Peyer's patch (tissue), 4 donors: ENCODE measurements around the gene CHURC1. TPM values are rescaled to one million over a fixed set of nuclear protein-coding genes. Genes with fewer than 3 reads are reported as not detected.
A peak's percentile ranks its signal among the peaks of the same experiment; 100 is the strongest.

Experiments used
- DNase-seq, 3 donors: peaks; one replicate each; pipeline ENCODE4 v3.0.0-alpha.2; 2017 to 2019
- H3K27ac ChIP-seq, 4 donors: fragments of 200-600 bp; sonication (generic); one replicate each; pipeline ENCODE4 v1.5.1; 2016 to 2019
- H3K27me3 ChIP-seq, 2 donors: fragments of 200-600 bp; sonication (generic); one replicate each; pipeline ENCODE4 v1.5.1; 2019
- H3K36me3 ChIP-seq, 3 donors: fragments of 200-600 bp; sonication (generic); one replicate each; pipeline ENCODE4 v1.5.1; 2016 to 2019
- H3K4me1 ChIP-seq, 4 donors: fragments of 200-600 bp; sonication (generic); one replicate each; pipeline ENCODE4 v1.5.1; 2016 to 2019
- H3K4me3 ChIP-seq, 4 donors: fragments of 200-600 bp; sonication (generic); 1 replicate in 3 of 4; 2 replicates in 1 of 4; pipeline ENCODE4 v1.5.1; 2016 to 2019; ENCODE audit warnings: mild to moderate bottlenecking in 1 of 4
- H3K9me3 ChIP-seq, 4 donors: fragments of 200-600 bp; sonication (generic); one replicate each; pipeline ENCODE4 v1.5.1; 2016 to 2019; ENCODE audit warnings: mild to moderate bottlenecking in 1 of 4
- POLR2A ChIP-seq, 2 donors: fragments of 450-650 bp; IDR thresholded peaks; one replicate each; pipeline ENCODE4 v1.5.1; 2017; ENCODE audit warnings: antibody characterized with exemption in 2 of 2, mild to moderate bottlenecking in 2 of 2, moderate library complexity in 2 of 2
- total RNA-seq, 4 donors: library from RNA; depleted of rRNA; stranded (reverse); fragments of >200 nt; gene quantifications; one replicate each; pipeline ENCODE4 v1.1.0, GENCODE V29; 2016
- TF ChIP-seq, protein P1 (sequence below), 6 experiments: fragments of 450-650 bp in 4 of 6; fragments of 200-600 bp in 2 of 6; sonication (generic) in 1 of 6; IDR thresholded peaks; one replicate each; pipeline ENCODE4 v1.5.1; 2017 to 2019; ENCODE audit warnings: antibody characterized with exemption in 6 of 6, mild to moderate bottlenecking in 3 of 6, moderate library complexity in 1 of 6

The CHURC1 gene
- total RNA-seq, 4 donors from 2014 or later: 51.2 to 72.3 (median 69.7) TPM

DNA sequence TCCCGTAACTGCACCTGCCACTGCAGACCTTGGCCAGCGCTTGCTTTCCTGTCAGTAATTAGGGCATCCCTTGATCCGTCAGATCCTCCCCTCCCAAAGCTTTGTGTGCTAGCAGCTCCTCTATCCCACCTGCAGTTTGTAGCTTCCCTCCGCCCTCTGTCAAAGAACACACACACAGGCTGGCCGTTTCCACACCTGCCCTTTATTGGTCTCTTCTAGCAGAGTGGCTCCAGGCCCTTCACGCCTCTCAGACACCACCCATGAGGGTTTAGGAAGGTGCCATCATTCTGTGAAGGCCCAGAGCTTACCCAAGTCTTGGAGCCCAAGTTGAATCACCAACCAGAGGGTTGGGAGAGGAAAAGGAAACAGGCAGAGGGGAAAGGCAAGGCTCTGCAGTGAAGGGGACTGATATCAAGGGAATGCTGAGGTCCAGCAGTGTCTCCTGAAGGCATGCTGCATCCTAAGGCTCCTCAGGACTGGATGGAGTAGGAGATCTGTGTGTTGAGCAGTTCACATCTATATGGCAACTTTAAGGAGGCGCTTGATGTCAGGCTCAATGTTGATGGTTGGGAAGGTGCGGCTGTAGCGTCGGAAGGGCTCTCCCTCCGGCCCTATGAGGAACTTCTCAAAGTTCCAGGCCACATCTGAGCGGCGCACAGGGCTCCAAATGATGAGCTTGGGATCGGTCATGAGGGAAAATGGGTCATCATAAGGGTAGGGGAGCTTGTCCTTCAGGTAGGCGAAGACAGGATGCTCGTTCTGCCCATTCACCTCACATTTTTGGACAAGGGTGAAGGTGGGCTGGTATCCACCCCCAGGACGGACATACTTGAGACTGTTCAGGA lies 24.9 kb downstream of the CHURC1 start:
- peak in 1 of 3 donors; percentile 56 for DNase-seq
- Histone ChIP-seq H3K27ac (peak overlapping the region in 2 of 4 donors; percentile 18 to 65), H3K4me3 (peak overlapping the region in 1 of 4 donors; percentile 1), H3K9me3 (no peaks in the 10 kb centered on the region), H3K27me3 (no peaks in the 10 kb centered on the region), H3K4me1 (peaks cover 0 to 37% (median 0%) of the 10 kb centered on the region in 4 donors), H3K36me3 (peaks cover 0 to 13% (median 0%) of the 10 kb centered on the region in 3 donors)
- TF ChIP-seq POLR2A (IDR thresholded peaks at IDR 0.05): no peak
- TF ChIP-seq, protein P1, sequence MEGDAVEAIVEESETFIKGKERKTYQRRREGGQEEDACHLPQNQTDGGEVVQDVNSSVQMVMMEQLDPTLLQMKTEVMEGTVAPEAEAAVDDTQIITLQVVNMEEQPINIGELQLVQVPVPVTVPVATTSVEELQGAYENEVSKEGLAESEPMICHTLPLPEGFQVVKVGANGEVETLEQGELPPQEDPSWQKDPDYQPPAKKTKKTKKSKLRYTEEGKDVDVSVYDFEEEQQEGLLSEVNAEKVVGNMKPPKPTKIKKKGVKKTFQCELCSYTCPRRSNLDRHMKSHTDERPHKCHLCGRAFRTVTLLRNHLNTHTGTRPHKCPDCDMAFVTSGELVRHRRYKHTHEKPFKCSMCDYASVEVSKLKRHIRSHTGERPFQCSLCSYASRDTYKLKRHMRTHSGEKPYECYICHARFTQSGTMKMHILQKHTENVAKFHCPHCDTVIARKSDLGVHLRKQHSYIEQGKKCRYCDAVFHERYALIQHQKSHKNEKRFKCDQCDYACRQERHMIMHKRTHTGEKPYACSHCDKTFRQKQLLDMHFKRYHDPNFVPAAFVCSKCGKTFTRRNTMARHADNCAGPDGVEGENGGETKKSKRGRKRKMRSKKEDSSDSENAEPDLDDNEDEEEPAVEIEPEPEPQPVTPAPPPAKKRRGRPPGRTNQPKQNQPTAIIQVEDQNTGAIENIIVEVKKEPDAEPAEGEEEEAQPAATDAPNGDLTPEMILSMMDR (IDR thresholded peaks at IDR 0.05): no peak

DNA sequence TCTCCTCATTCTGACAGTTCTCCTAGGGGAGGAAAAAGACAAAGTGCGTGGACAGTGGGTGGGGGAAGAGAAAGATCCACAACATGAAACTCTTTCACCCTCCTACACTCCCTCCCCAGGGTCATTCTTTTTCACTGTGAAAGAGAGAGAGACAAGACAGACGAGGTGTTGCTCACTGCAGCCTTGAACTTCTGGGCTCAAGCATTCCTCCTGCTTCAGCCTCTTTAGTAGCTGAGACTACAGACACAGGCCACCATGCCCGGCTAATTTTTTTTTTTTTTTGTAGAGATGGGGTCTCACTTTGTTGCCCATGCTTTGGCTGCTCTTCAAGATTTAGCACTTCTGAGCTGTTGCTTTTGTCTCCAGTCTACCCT lies 25.5 kb downstream of the CHURC1 start:
- H3K27me3 ChIP-seq: no peaks in the 10 kb centered on the region
- peak overlapping the region in 1 of 4 donors; percentile 1 for H3K4me3 ChIP-seq
- no peak for DNase-seq
- TF ChIP-seq, protein P1 (IDR thresholded peaks at IDR 0.05): no peak
- no peak for TF ChIP-seq POLR2A (IDR thresholded peaks at IDR 0.05)
- H3K27ac ChIP-seq: peak overlapping the region in 2 of 4 donors; percentile 18 to 80
- no peaks in the 10 kb centered on the region for H3K9me3 ChIP-seq
- peaks cover 0 to 37% (median 0%) of the 10 kb centered on the region in 4 donors for H3K4me1 ChIP-seq
- H3K36me3 ChIP-seq: peaks cover 0 to 7% (median 0%) of the 10 kb centered on the region in 3 donors

DNA sequence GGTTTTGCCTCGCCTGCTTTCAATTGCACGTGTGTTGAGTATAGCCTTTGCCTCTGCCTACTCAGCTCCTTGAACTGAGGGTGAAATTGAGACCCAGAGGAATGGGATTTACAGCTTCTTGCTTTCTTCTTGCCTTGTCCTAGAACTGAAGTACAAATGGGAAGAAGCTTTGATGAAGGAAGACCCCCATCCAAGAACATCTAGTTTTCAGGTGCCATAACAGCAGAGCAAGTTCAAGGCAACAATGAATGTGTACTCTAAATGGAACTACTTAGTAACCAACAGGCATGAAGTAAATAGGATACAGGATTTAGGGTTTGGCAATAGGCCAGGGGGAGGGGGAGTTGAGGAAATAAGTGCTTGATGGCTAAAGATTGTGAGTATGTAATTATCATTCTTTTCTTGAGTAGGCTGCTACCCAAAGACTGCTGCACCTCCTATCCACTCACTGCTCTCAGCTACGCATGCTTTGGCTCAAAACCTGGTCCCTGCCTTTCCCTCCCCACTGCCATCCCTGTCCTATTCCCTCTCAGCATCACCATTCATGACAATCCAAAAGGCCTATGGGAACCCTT lies 26.2 kb downstream of the CHURC1 start:
- DNase-seq: no peak
- TF ChIP-seq, protein P1 (IDR thresholded peaks at IDR 0.05): no peak
- no peak for TF ChIP-seq POLR2A (IDR thresholded peaks at IDR 0.05)
- Histone ChIP-seq H3K4me1 (peaks cover 0 to 37% (median 0%) of the 10 kb centered on the region in 4 donors), H3K36me3 (peaks cover 0 to 3% (median 0%) of the 10 kb centered on the region in 3 donors), H3K27me3 (no peaks in the 10 kb centered on the region), H3K27ac (peak overlapping the region in 2 of 4 donors; percentile 18 to 80), H3K9me3 (no peaks in the 10 kb centered on the region), H3K4me3 (peak overlapping the region in 2 of 4 donors; percentile 35 to 47)

DNA sequence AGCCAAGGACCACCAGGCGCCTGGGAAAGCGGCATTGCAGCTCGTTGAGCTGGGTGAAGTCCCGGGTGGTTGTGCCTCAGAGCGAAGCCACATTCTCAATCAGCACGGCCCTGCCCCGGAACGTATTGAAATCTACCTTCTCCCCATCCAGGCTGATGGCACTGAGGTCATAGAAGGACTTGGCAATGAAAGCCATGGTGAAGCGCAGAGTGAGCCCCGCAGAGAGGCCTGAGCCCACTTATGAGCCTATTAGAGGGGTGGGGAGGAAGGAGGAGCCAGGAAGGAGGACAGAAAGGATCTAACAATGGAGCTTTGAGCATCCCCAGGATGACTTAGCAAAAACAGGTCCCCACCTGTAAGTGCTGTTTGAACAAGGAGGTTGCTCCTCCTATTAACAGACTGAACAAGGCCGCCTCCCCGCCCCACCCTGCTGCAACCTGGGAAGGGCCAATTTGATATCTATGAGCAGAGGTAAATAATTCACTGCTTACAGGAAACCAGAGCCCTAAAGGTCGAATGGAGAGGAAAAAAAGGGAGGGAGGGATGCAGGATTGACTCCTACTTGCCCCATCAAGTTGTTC lies 28.4 kb downstream of the CHURC1 start, which contains the start of gene GPX2:
TSS of gene GPX2 (minus strand) at position 215 of the 581 bp plus-strand sequence. CDS start at position 196, 19 bp downstream.
- Histone ChIP-seq H3K4me1 (peaks cover 0 to 26% (median 0%) of the 10 kb centered on the region in 4 donors), H3K36me3 (peaks cover 0 to 10% (median 0%) of the 10 kb centered on the region in 3 donors), H3K9me3 (no peaks in the 10 kb centered on the region), H3K27me3 (no peaks in the 10 kb centered on the region), H3K4me3 (peak within 1 kb of the TSS in 2 of 4 donors; percentile 35 to 47), H3K27ac (peak within 1 kb of the TSS in 3 of 4 donors; percentile 57 to 80 (median 69))
- DNase-seq: peak in 2 of 3 donors; percentile 85 to 88
- peak; percentile 69 to 70 for TF ChIP-seq POLR2A (IDR thresholded peaks at IDR 0.05)
- TF ChIP-seq, protein P1 (IDR thresholded peaks at IDR 0.05): no peak

DNA sequence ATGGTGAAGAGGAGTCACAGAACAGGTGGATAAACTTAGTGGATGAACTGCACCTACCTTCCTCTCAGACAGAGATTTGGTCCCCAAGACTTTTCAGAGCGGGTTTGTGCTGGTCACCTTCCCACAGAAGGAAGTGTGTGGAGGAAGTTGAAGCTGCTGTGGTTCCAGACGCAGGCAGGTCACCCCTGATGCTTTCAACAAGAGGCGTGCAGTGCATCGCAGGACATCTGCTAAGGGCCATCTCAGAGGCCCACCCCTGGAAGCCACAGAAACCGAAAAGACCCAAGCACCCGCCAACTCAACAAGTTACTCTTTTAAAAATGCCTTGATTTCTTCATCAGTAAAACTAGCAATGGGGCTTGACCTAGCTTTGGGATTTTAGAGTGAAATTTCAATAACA lies 29.3 kb downstream of the CHURC1 start:
- Histone ChIP-seq H3K27ac (peak overlapping the region in 3 of 4 donors; percentile 19 to 80 (median 25)), H3K9me3 (no peaks in the 10 kb centered on the region), H3K36me3 (peaks cover 0 to 16% (median 0%) of the 10 kb centered on the region in 3 donors), H3K27me3 (no peaks in the 10 kb centered on the region), H3K4me1 (peaks cover 0 to 22% (median 0%) of the 10 kb centered on the region in 4 donors), H3K4me3 (no peak overlapping the region)
- peak in 1 of 3 donors; percentile 41 for DNase-seq
- TF ChIP-seq POLR2A (IDR thresholded peaks at IDR 0.05): no peak
- TF ChIP-seq, protein P1 (IDR thresholded peaks at IDR 0.05): no peak
